WTC11 (cell line): Measurements from ENCODE around the gene SYCN. TPM values are rescaled to one million over a fixed set of nuclear protein-coding genes. Genes with fewer than 3 reads are reported as not detected.

ENCODE experiments used
- ATAC-seq: fragments of 200-7000 bp; cut with Tn5 transposase; 2 replicates; pipeline ENCODE4 v1.10.0; 2021; ENCODE audit warnings: mild to moderate bottlenecking, moderate library complexity
- CTCF ChIA-PET: fragments of 300-600 bp; sonication (Branson Sonifier 250); formaldehyde crosslinking; loops from one replicate; lab custom pipeline; 2021; ENCODE audit warnings: antibody characterized with exemption; lab: Charles Lee
- POLR2A ChIA-PET: fragments of 350-600 bp; sonication (Branson Sonifier 250); formaldehyde crosslinking; loops from one replicate; lab custom pipeline; 2021; ENCODE audit warnings: antibody characterized with exemption; lab: Charles Lee
- DNase-seq: peaks from one replicate; pipeline ENCODE4 v3.0.0; 2021; ENCODE audit warnings: low spot score
- H3K27ac Mint-ChIP-seq: 2 replicates; pipeline ENCODE4 v1.8.0; 2021; ENCODE audit warnings: mixed read lengths
- H3K27me3 Mint-ChIP-seq: 2 replicates; pipeline ENCODE4 v1.8.0; 2021; ENCODE audit warnings: low read depth, mild to moderate bottlenecking, moderate library complexity, mixed read lengths
- H3K36me3 Mint-ChIP-seq: 2 replicates; pipeline ENCODE4 v1.8.0; 2021; ENCODE audit warnings: mixed read lengths
- H3K4me1 Mint-ChIP-seq: 2 replicates; pipeline ENCODE4 v1.8.0; 2022; ENCODE audit warnings: mixed read lengths
- H3K4me3 Mint-ChIP-seq: 2 replicates; pipeline ENCODE4 v1.8.0; 2021; ENCODE audit warnings: mild to moderate bottlenecking, moderate library complexity, mixed read lengths
- H3K9me3 Mint-ChIP-seq: 2 replicates; pipeline ENCODE4 v1.8.0; 2021; ENCODE audit warnings: mixed read lengths
- EMX1 ChIP-seq: fragments of 250-450 bp; sonication (Bioruptor Pico); IDR thresholded peaks from 2 replicates; pipeline ENCODE4 v1.8.0; 2021; ENCODE audit warnings: mild to moderate bottlenecking
- ESRRA ChIP-seq: sonication (generic); formaldehyde crosslinking; IDR thresholded peaks from 2 replicates; pipeline ENCODE4 v1.8.1; 2022; ENCODE audit warnings: mild to moderate bottlenecking, missing genetic modification reagents, borderline replicate concordance
- JUN ChIP-seq: sonication (generic); formaldehyde crosslinking; IDR thresholded peaks from 2 replicates; pipeline ENCODE4 v1.8.0; 2023; ENCODE audit warnings: mild to moderate bottlenecking, missing genetic modification reagents
- MXD4 ChIP-seq: fragments of 250-450 bp; sonication (Bioruptor Pico); IDR thresholded peaks from 2 replicates; pipeline ENCODE4 v1.8.0; 2021; ENCODE audit warnings: mild to moderate bottlenecking, moderate library complexity, borderline replicate concordance
- NFYB ChIP-seq: sonication (generic); formaldehyde crosslinking; conservative IDR thresholded peaks from 2 replicates; pipeline ENCODE4 v1.8.0; 2022; ENCODE audit warnings: low read depth, missing genetic modification reagents
- OVOL2 ChIP-seq: fragments of 250-450 bp; sonication (Bioruptor Pico); IDR thresholded peaks from 2 replicates; pipeline ENCODE4 v1.9.0; 2021; ENCODE audit warnings: mild to moderate bottlenecking, borderline replicate concordance
- RORB ChIP-seq: fragments of 250-450 bp; sonication (Bioruptor Pico); IDR thresholded peaks from 2 replicates; pipeline ENCODE4 v1.9.0; 2021; ENCODE audit warnings: mild to moderate bottlenecking
- SP1 ChIP-seq: sonication (generic); formaldehyde crosslinking; conservative IDR thresholded peaks from 2 replicates; pipeline ENCODE4 v1.8.1; 2022; ENCODE audit warnings: missing genetic modification reagents
- TCF7 ChIP-seq: sonication (generic); formaldehyde crosslinking; IDR thresholded peaks from 2 replicates; pipeline ENCODE4 v1.8.0; 2022; ENCODE audit warnings: mild to moderate bottlenecking, low read depth, missing genetic modification reagents, moderate library complexity
- TEAD1 ChIP-seq: sonication (generic); formaldehyde crosslinking; IDR thresholded peaks from 2 replicates; pipeline ENCODE4 v1.8.0; 2022; ENCODE audit warnings: mild to moderate bottlenecking, missing genetic modification reagents
- ZNF423 ChIP-seq: fragments of 250-450 bp; sonication (Bioruptor Pico); IDR thresholded peaks from 2 replicates; pipeline ENCODE4 v2.1.2; 2022; ENCODE audit warnings: mild to moderate bottlenecking, moderate library complexity
- ZNF671 ChIP-seq: fragments of 250-450 bp; sonication (Bioruptor Pico); IDR thresholded peaks from 2 replicates; pipeline ENCODE4 v1.8.0; 2021; ENCODE audit warnings: mild to moderate bottlenecking
- total RNA-seq: library from RNA; stranded (reverse); gene quantifications from 3 replicates; pipeline ENCODE4 v1.2.3, GENCODE V29; 2021
- TF ChIP-seq, protein P1 (sequence below): fragments of 250-450 bp; sonication (Bioruptor Pico); IDR thresholded peaks from 2 replicates; pipeline ENCODE4 v2.1.2; 2022; ENCODE audit warnings: mild to moderate bottlenecking, moderate library complexity
- TF ChIP-seq, protein P2 (sequence below): sonication (generic); formaldehyde crosslinking; IDR thresholded peaks from 2 replicates; pipeline ENCODE4 v1.8.0; 2023; ENCODE audit warnings: missing genetic modification reagents
- TF ChIP-seq, protein P3 (sequence below): fragments of 200-600 bp; IDR thresholded peaks from 2 replicates; pipeline ENCODE4 v1.8.0; 2022; ENCODE audit warnings: antibody characterized with exemption
- TF ChIP-seq, protein P4 (sequence below): sonication (generic); formaldehyde crosslinking; IDR thresholded peaks from 2 replicates; pipeline ENCODE4 v1.8.1; 2023; ENCODE audit warnings: mild to moderate bottlenecking, moderate library complexity, missing genetic modification reagents
- TF ChIP-seq, protein P5 (sequence below): sonication (generic); formaldehyde crosslinking; IDR thresholded peaks from 2 replicates; pipeline ENCODE4 v1.8.0; 2022; ENCODE audit warnings: mild to moderate bottlenecking, missing genetic modification reagents
- TF ChIP-seq, protein P6 (sequence below): sonication (generic); formaldehyde crosslinking; IDR thresholded peaks from 2 replicates; pipeline ENCODE4 v1.8.1; 2023; ENCODE audit warnings: mild to moderate bottlenecking, missing genetic modification reagents

The SYCN gene
- total RNA-seq, 1 experiment from 2014 or later, result 0.77 TPM

DNA sequence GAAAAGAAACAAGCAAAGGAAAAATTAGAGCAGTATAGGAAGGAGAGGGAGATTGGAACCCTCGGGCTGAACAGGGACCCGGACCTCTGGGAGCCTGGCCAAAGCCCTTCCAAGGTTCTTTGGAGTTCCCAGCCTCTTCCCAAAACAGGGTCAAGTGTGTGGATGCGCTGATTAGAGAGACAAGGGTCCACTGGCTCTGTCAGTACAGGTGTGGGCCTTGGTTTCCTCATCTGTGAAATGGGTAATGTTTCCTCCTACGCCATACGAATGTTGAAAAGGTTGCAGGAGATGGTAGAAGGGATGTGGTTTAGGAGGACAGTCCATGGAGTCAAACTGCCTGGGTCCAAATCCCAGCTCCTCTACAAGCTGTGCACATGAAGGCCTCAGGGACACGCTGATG, 2.1 kb upstream of the SYCN start (continued):
- TF ChIP-seq, protein P1, sequence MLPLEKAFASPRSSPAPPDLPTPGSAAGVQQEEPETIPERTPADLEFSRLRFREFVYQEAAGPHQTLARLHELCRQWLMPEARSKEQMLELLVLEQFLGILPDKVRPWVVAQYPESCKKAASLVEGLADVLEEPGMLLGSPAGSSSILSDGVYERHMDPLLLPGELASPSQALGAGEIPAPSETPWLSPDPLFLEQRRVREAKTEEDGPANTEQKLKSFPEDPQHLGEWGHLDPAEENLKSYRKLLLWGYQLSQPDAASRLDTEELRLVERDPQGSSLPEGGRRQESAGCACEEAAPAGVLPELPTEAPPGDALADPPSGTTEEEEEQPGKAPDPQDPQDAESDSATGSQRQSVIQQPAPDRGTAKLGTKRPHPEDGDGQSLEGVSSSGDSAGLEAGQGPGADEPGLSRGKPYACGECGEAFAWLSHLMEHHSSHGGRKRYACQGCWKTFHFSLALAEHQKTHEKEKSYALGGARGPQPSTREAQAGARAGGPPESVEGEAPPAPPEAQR (CRISPR knock-in tag), result no peak
- TF ChIP-seq, all 79 proteins: peak for 0

DNA sequence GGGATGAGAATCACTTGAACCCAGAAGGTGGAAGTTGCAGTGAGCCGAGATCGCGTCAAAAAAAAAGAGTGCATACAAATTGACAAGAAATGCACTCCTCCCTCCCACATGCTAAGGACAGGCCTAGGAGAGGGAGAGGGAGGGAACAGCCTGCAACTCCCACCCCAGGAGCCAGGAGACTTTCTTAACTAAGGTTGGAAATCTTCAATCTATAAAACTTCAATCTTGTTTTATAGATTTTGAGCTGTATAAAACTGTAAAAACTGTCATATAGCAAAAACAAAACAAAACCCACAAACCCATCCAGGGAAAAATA, 1.3 kb upstream of the SYCN start:
- CTCF ChIA-PET, result interaction anchor here (1.7 to 3.1 kb wide), 2 partner anchors 122 to 130 kb away, joined by 4 to 12 read pairs; partner anchors contain the start of gene GMFG

DNA sequence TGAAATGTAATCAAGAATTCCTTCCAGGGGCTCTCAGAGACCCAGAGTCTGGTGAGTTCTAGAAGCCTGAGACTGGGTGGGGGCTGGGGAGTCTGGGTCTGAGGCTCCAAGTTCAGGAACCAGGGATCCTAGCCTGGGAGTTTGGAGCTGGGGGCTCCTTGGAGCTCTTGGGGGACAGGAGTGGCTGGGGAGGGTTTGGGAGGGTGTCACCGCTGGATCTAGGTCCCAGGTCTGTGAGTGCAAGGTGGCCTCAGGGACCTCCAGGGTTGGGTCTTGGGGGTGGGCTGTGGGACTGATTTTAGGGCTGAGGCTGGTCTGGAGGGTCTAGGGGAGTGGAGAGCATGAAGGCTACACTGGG, 1.1 kb downstream of the SYCN start:
- no peak for ATAC-seq
- no peak for TF ChIP-seq TCF7 (CRISPR knock-in tag)
- TF ChIP-seq, protein P2, sequence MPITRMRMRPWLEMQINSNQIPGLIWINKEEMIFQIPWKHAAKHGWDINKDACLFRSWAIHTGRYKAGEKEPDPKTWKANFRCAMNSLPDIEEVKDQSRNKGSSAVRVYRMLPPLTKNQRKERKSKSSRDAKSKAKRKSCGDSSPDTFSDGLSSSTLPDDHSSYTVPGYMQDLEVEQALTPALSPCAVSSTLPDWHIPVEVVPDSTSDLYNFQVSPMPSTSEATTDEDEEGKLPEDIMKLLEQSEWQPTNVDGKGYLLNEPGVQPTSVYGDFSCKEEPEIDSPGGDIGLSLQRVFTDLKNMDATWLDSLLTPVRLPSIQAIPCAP (CRISPR knock-in tag), result no peak
- no peak for TF ChIP-seq JUN (CRISPR knock-in tag)
- no peak for TF ChIP-seq EMX1 (CRISPR knock-in tag)
- TF ChIP-seq, protein P3, sequence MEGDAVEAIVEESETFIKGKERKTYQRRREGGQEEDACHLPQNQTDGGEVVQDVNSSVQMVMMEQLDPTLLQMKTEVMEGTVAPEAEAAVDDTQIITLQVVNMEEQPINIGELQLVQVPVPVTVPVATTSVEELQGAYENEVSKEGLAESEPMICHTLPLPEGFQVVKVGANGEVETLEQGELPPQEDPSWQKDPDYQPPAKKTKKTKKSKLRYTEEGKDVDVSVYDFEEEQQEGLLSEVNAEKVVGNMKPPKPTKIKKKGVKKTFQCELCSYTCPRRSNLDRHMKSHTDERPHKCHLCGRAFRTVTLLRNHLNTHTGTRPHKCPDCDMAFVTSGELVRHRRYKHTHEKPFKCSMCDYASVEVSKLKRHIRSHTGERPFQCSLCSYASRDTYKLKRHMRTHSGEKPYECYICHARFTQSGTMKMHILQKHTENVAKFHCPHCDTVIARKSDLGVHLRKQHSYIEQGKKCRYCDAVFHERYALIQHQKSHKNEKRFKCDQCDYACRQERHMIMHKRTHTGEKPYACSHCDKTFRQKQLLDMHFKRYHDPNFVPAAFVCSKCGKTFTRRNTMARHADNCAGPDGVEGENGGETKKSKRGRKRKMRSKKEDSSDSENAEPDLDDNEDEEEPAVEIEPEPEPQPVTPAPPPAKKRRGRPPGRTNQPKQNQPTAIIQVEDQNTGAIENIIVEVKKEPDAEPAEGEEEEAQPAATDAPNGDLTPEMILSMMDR, result no peak
- TF ChIP-seq OVOL2 (CRISPR knock-in tag), result no peak
- TF ChIP-seq MXD4, result no peak
- TF ChIP-seq RORB (CRISPR knock-in tag), result no peak
- TF ChIP-seq ZNF671 (CRISPR knock-in tag), result no peak
- no peak for TF ChIP-seq NFYB (CRISPR knock-in tag)
- peaks cover 58% of the 10 kb centered on the region for H3K27me3 Mint-ChIP-seq
- CTCF ChIA-PET, result interaction anchor here (1.9 to 3.1 kb wide), 3 partner anchors 9 to 124 kb away, joined by 10 to 12 read pairs (median 11); no protein-coding TSS in a partner anchor
- DNase-seq, result no peak
- H3K27ac Mint-ChIP-seq, result no peak overlapping the region
- no peak overlapping the region for H3K4me3 Mint-ChIP-seq
- no peaks in the 10 kb centered on the region for H3K9me3 Mint-ChIP-seq
- POLR2A ChIA-PET, result interaction anchor here (0.6 kb wide), 2 partner anchors 79 to 316 kb away, joined by 4 to 10 read pairs; no protein-coding TSS in a partner anchor
- no peaks in the 10 kb centered on the region; the same call in 1 of the 2 replicates for H3K4me1 Mint-ChIP-seq
- no peaks in the 10 kb centered on the region for H3K36me3 Mint-ChIP-seq

More for the DNA sequence above, 1.3 kb upstream of the SYCN start:
- H3K36me3 Mint-ChIP-seq, result no peaks in the 10 kb centered on the region
- DNase-seq (no peak), ATAC-seq (no peak)
- no peak overlapping the region for H3K27ac Mint-ChIP-seq
- peaks cover 46% of the 10 kb centered on the region for H3K27me3 Mint-ChIP-seq
- no peaks in the 10 kb centered on the region for H3K9me3 Mint-ChIP-seq
- POLR2A ChIA-PET, result no interaction called here
- no peaks in the 10 kb centered on the region; the same call in 1 of the 2 replicates for H3K4me1 Mint-ChIP-seq
- no peak for TF ChIP-seq TEAD1 (CRISPR knock-in tag)
- TF ChIP-seq, protein P4, sequence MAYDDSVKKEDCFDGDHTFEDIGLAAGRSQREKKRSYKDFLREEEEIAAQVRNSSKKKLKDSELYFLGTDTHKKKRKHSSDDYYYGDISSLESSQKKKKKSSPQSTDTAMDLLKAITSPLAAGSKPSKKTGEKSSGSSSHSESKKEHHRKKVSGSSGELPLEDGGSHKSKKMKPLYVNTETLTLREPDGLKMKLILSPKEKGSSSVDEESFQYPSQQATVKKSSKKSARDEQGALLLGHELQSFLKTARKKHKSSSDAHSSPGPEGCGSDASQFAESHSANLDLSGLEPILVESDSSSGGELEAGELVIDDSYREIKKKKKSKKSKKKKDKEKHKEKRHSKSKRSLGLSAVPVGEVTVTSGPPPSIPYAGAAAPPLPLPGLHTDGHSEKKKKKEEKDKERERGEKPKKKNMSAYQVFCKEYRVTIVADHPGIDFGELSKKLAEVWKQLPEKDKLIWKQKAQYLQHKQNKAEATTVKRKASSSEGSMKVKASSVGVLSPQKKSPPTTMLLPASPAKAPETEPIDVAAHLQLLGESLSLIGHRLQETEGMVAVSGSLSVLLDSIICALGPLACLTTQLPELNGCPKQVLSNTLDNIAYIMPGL (CRISPR knock-in tag), result no peak
- TF ChIP-seq SP1 (CRISPR knock-in tag), result no peak
- no peak for TF ChIP-seq ZNF423
- TF ChIP-seq, protein P5, sequence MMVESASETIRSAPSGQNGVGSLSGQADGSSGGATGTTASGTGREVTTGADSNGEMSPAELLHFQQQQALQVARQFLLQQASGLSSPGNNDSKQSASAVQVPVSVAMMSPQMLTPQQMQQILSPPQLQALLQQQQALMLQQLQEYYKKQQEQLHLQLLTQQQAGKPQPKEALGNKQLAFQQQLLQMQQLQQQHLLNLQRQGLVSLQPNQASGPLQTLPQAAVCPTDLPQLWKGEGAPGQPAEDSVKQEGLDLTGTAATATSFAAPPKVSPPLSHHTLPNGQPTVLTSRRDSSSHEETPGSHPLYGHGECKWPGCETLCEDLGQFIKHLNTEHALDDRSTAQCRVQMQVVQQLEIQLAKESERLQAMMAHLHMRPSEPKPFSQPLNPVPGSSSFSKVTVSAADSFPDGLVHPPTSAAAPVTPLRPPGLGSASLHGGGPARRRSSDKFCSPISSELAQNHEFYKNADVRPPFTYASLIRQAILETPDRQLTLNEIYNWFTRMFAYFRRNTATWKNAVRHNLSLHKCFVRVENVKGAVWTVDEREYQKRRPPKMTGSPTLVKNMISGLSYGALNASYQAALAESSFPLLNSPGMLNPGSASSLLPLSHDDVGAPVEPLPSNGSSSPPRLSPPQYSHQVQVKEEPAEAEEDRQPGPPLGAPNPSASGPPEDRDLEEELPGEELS (CRISPR knock-in tag), result no peak
- TF ChIP-seq ESRRA (CRISPR knock-in tag), result no peak
- TF ChIP-seq, protein P2 (CRISPR knock-in tag), result no peak
- TF ChIP-seq, protein P6, sequence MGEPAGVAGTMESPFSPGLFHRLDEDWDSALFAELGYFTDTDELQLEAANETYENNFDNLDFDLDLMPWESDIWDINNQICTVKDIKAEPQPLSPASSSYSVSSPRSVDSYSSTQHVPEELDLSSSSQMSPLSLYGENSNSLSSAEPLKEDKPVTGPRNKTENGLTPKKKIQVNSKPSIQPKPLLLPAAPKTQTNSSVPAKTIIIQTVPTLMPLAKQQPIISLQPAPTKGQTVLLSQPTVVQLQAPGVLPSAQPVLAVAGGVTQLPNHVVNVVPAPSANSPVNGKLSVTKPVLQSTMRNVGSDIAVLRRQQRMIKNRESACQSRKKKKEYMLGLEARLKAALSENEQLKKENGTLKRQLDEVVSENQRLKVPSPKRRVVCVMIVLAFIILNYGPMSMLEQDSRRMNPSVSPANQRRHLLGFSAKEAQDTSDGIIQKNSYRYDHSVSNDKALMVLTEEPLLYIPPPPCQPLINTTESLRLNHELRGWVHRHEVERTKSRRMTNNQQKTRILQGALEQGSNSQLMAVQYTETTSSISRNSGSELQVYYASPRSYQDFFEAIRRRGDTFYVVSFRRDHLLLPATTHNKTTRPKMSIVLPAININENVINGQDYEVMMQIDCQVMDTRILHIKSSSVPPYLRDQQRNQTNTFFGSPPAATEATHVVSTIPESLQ (CRISPR knock-in tag), result no peak
- TF ChIP-seq MXD4, result no peak
- TF ChIP-seq, all 79 proteins: peak for 0
- H3K4me3 Mint-ChIP-seq, result no peak overlapping the region
